ENCODE results near the gene KLRF1. TPM values are rescaled to one million over a fixed set of nuclear protein-coding genes. Genes with fewer than 3 reads are reported as not detected.

The KLRF1 gene
- total RNA-seq, 1 experiment from 2014 or later = 1.1 TPM

GRCh38 chr12:9781360-9781759 lies 45.9 kb upstream of the KLRF1 start:
- Histone ChIP-seq H3K27ac (ENCODE audit: low read length) (no peak overlapping the region), H3K36me3 (ENCODE audit: control insufficient read depth, insufficient read depth, low read length) (no peaks in the 10 kb centered on the region), H3K27me3 (ENCODE audit: control insufficient read depth, insufficient read depth, low read length) (no peaks in the 10 kb centered on the region; the same call in 1 of the 2 replicates), H3K4me1 (ENCODE audit: control insufficient read depth, insufficient read depth, low read length) (no peaks in the 10 kb centered on the region), H3K4me3 (ENCODE audit: low read depth in 2 of 2, low read length in 2 of 2) (no peak overlapping the region), H3K9me3 (ENCODE audit: control insufficient read depth, insufficient read depth, low read depth, low read length) (no peaks in the 10 kb centered on the region)
- in situ Hi-C loops (cut with HindIII; ENCODE audit: low pct_unique_long_range_greater_than_20kb, low sequenced_read_pairs) = no loop called here
- DNase-seq (ENCODE audit: low read depth, low spot score) (no peak), ATAC-seq (no peak)
- ChIA-PET POLR2A (no interaction called here), CTCF (interaction anchor here (0.7 to 1.0 kb wide), 2 partner anchors 31 to 39 kb away, joined by 5 to 6 read pairs; no protein-coding TSS in a partner anchor)
- intact Hi-C loops (cut with micrococcal nuclease; ENCODE audit: unreplicated experiment) = no loop called here
- TF ChIP-seq TCF7L2 (IDR thresholded peaks at IDR 0.05; ENCODE audit: low read depth, low read length) (no peak), REST (IDR thresholded peaks at IDR 0.05; ENCODE audit: insufficient read depth in 1 of 2, low read depth in 2 of 2, low read length in 1 of 2) (no peak), POLR2AphosphoS5 (IDR thresholded peaks at IDR 0.05; ENCODE audit: low read depth, low read length) (no peak), SIN3A (IDR thresholded peaks at IDR 0.05; ENCODE audit: borderline replicate concordance, insufficient read depth, low read depth, low read length) (no peak), CTCF (IDR thresholded peaks at IDR 0.05) (no peak)
- BruUV-seq (replicated peaks) = no TSS peak

- no peak for ATAC-seq
- no peak for DNase-seq (ENCODE audit: low read depth, low spot score)
- POLR2A ChIA-PET = no interaction called here
- intact Hi-C loops (cut with micrococcal nuclease; ENCODE audit: unreplicated experiment) = no loop called here
- Histone ChIP-seq H3K4me1 (ENCODE audit: control insufficient read depth, insufficient read depth, low read length) (no peaks in the 10 kb centered on the region), H3K27me3 (ENCODE audit: control insufficient read depth, insufficient read depth, low read length) (no peaks in the 10 kb centered on the region; the same call in 1 of the 2 replicates), H3K4me3 (ENCODE audit: low read depth in 2 of 2, low read length in 2 of 2) (no peak overlapping the region), H3K36me3 (ENCODE audit: control insufficient read depth, insufficient read depth, low read length) (no peaks in the 10 kb centered on the region), H3K27ac (ENCODE audit: low read length) (no peak overlapping the region), H3K9me3 (ENCODE audit: control insufficient read depth, insufficient read depth, low read depth, low read length) (no peaks in the 10 kb centered on the region)
- in situ Hi-C loops (cut with HindIII; ENCODE audit: low pct_unique_long_range_greater_than_20kb, low sequenced_read_pairs) = no loop called here
- CTCF ChIA-PET = no interaction called here
- BruUV-seq (replicated peaks) = no TSS peak
- TF ChIP-seq REST (IDR thresholded peaks at IDR 0.05; ENCODE audit: insufficient read depth in 1 of 2, low read depth in 2 of 2, low read length in 1 of 2) (no peak), SIN3A (IDR thresholded peaks at IDR 0.05; ENCODE audit: borderline replicate concordance, insufficient read depth, low read depth, low read length) (no peak), TCF7L2 (IDR thresholded peaks at IDR 0.05; ENCODE audit: low read depth, low read length) (no peak), CTCF (IDR thresholded peaks at IDR 0.05) (no peak), POLR2AphosphoS5 (IDR thresholded peaks at IDR 0.05; ENCODE audit: low read depth, low read length) (no peak)
Measured at GRCh38 chr12:9782547-9783382, 44.5 kb upstream of the KLRF1 start.
